Kidney (tissue), 14 donors: ENCODE results near the gene RAPGEF5. TPM values are rescaled to one million over a fixed set of nuclear protein-coding genes. Genes with fewer than 3 reads are reported as not detected.

Experiments used
- DNase-seq, 5 donors: peaks; one replicate each; pipeline ENCODE4 v3.0.0-alpha.2; 2013 to 2020
- FAIRE-seq: peaks from 2 replicates; lab custom pipeline; 2012; peaks lifted over from hg19 to GRCh38; lab: Jason Lieb, UNC
- H3K27ac ChIP-seq, 2 donors: one replicate each; pipeline ENCODE4 v1.7.0; 2013; ENCODE audit warnings: low read depth in 2 of 2, low read length in 2 of 2, inconsistent platforms in 1 of 2
- H3K27me3 ChIP-seq: one replicate; pipeline ENCODE4 v1.7.1; 2013; ENCODE audit warnings: low read length, inconsistent platforms; ENCODE audit not compliant: control insufficient read depth, insufficient read depth
- H3K36me3 ChIP-seq, 3 donors: one replicate each; pipeline versions ENCODE4 v1.7.0 to v1.7.1; 2013; ENCODE audit warnings: low read length in 3 of 3, control low read depth in 1 of 3, inconsistent platforms in 1 of 3; ENCODE audit not compliant: insufficient read depth in 3 of 3, control insufficient read depth in 2 of 3
- H3K4me1 ChIP-seq, 3 donors: one replicate each; pipeline versions ENCODE4 v1.7.0 to v1.7.1; 2013; ENCODE audit warnings: low read length in 3 of 3, inconsistent platforms in 1 of 3, low read depth in 1 of 3; ENCODE audit not compliant: control insufficient read depth in 2 of 3, insufficient read depth in 2 of 3
- H3K4me3 ChIP-seq, 3 donors: one replicate each; pipeline versions ENCODE4 v1.7.0 to v1.8.1; 2013; ENCODE audit warnings: low read length in 3 of 3, control low read depth in 1 of 3, inconsistent platforms in 1 of 3
- H3K9ac ChIP-seq, 3 donors: one replicate each; pipeline versions ENCODE4 v1.7.0 to v1.7.1; 2013; ENCODE audit warnings: low read length in 3 of 3, control low read depth in 1 of 3, inconsistent platforms in 1 of 3
- H3K9me3 ChIP-seq, 3 donors: one replicate each; pipeline versions ENCODE4 v1.7.0 to v1.7.1; 2013; ENCODE audit warnings: low read length in 3 of 3, control low read depth in 1 of 3, inconsistent platforms in 1 of 3; ENCODE audit not compliant: control insufficient read depth in 2 of 3, insufficient read depth in 1 of 3
- CTCF ChIP-seq: IDR thresholded peaks from 3 replicates; pipeline ENCODE4 v1.5.1; 2012; ENCODE audit warnings: mild to moderate bottlenecking, moderate library complexity, borderline replicate concordance; ENCODE audit not compliant: insufficient read depth; ENCODE audit errors: extremely low read depth
- intact Hi-C: fragments of 100-400 bp; cut with DNase I; formaldehyde crosslinking; loops from one replicate; pipeline ENCODE4 v1.11.1; 2022
- polyA plus RNA-seq: library from polyadenylated mRNA; stranded (reverse); fragments of 350-450 nt; fragmentation: Illumina TruSeq; extraction: RNeasy Lipid Tissue Mini Kit (QIAGEN cat#74804); gene quantifications from one replicate; pipeline ENCODE4 v1.2.3, GENCODE V29; 2014; ENCODE audit warnings: low read depth, low replicate concordance; ENCODE audit not compliant: insufficient read depth
- total RNA-seq: library from RNA; stranded (reverse); fragmentation: NEBNext Ultra II Directional; extraction: Animal tissue kit (Norgen Biotek cat#: 25700); gene quantifications from one replicate; pipeline ENCODE4 v1.2.1, GENCODE V29; 2021
- donor health status: control.
- donor health status: control.
- donor health status: control.
- donor health status: control.
- donor health status: control.
- donor health status: DM: yes; HTN: yes; CAD: no.
- donor health status: Normal renal cell carcinoma (clear cell type).

The RAPGEF5 gene
- total and polyA plus RNA-seq, 2 donors from 2014 or later = 3.9 to 67.8 TPM

- H3K9ac ChIP-seq = no peak overlapping the region
- no peak for TF ChIP-seq CTCF
- no peaks in the 10 kb centered on the region for H3K27me3 ChIP-seq
- H3K27ac ChIP-seq = no peak overlapping the region
- intact Hi-C loops = no loop called here
- H3K36me3 ChIP-seq = no peaks in the 10 kb centered on the region
- no peak for DNase-seq
- no peaks in the 10 kb centered on the region for H3K9me3 ChIP-seq
- H3K4me1 ChIP-seq = no peaks in the 10 kb centered on the region
- H3K4me3 ChIP-seq = no peak overlapping the region
- FAIRE-seq = no peak
Observed at GRCh38 chr7:22323714-22324113, 33.2 kb downstream of the RAPGEF5 start.

- DNase-seq (no peak), FAIRE-seq (no peak)
- Histone ChIP-seq H3K36me3 (no peaks in the 10 kb centered on the region), H3K4me1 (no peaks in the 10 kb centered on the region), H3K27me3 (no peaks in the 10 kb centered on the region), H3K9ac (no peak overlapping the region), H3K4me3 (no peak overlapping the region), H3K9me3 (no peaks in the 10 kb centered on the region), H3K27ac (no peak overlapping the region)
- no peak for TF ChIP-seq CTCF
- intact Hi-C loops = no loop called here
Observed at GRCh38 chr7:22320416-22320815, 36.5 kb downstream of the RAPGEF5 start.

GRCh38 chr7:22319424-22320403, 37.2 kb downstream of the RAPGEF5 start:
- no peak overlapping the region for H3K9ac ChIP-seq
- peak in 2 of 5 donors; percentile 38 to 65 for DNase-seq

More at GRCh38 chr7:22319424-22320403, 37.2 kb downstream of the RAPGEF5 start:
- Histone ChIP-seq H3K4me3 (no peak overlapping the region), H3K27me3 (no peaks in the 10 kb centered on the region), H3K36me3 (no peaks in the 10 kb centered on the region), H3K9me3 (no peaks in the 10 kb centered on the region), H3K27ac (no peak overlapping the region), H3K4me1 (no peaks in the 10 kb centered on the region)
- FAIRE-seq = no peak
- TF ChIP-seq CTCF = no peak
- intact Hi-C loops = no loop called here
